HepG2 (cell line): ENCODE measurements around the gene EBF3. TPM values are rescaled to one million over a fixed set of nuclear protein-coding genes. Genes with fewer than 3 reads are reported as not detected.

Source experiments
- ATAC-seq: fragments of 200-7000 bp; cut with Tn5 transposase; 3 replicates; pipeline ENCODE4 v1.9.1; 2020; ENCODE audit warnings: mild to moderate bottlenecking, moderate library complexity
- BruUV-seq: library from RNA; stranded (reverse); fragments of 400-500 nt; replicated peaks from 2 replicates; lab custom pipeline; 2021; lab: Mats Ljungman, UMichigan
- CTCF ChIA-PET: fragments of 300-600 bp; formaldehyde crosslinking; extraction: SDS; loops from one replicate; lab custom pipeline; 2021; ENCODE audit warnings: low total read pairs, inconsistent platforms, low intra/inter-chr PET ratio; lab: Yijun Ruan, JAX
- POLR2A ChIA-PET: fragments of 350-600 bp; sonication (Branson Sonifier 250); formaldehyde crosslinking; loops from one replicate; lab custom pipeline; 2020; ENCODE audit warnings: antibody characterized with exemption, inconsistent platforms; lab: Yijun Ruan, JAX
- DNase-seq: peaks from one replicate; pipeline ENCODE4 v3.0.0-alpha.2; 2015; ENCODE audit warnings: low spot score
- FAIRE-seq: peaks from 3 replicates; lab custom pipeline; 2011; peaks lifted over from hg19 to GRCh38; lab: Jason Lieb, UNC
- H2AFZ ChIP-seq: one replicate; pipeline ENCODE4 v1.6.1; 2011; ENCODE audit warnings: low read length, inconsistent platforms
- H3K27ac ChIP-seq: fragments of 300-600 bp; 3 replicates; pipeline ENCODE4 v1.8.0; 2011; ENCODE audit warnings: mixed run types, mild to moderate bottlenecking, mixed read lengths, low read length, inconsistent platforms; ENCODE audit not compliant: insufficient read depth; ENCODE audit errors: extremely low read length
- H3K27me3 ChIP-seq, 2 experiments: fragments of 200-600 bp in 1 of 2; 2 replicates in 1 of 2; 3 replicates in 1 of 2; pipeline versions ENCODE4 v1.6.0 to v1.8.0; 2011; ENCODE audit warnings: low read length in 2 of 2, mild to moderate bottlenecking in 2 of 2, moderate library complexity in 2 of 2, inconsistent platforms in 1 of 2; ENCODE audit not compliant: insufficient read depth in 2 of 2, control insufficient read depth in 1 of 2
- H3K36me3 ChIP-seq, 2 experiments: fragments of 200-600 bp in 1 of 2; replicated peaks in 1 of 2; 2 replicates in 1 of 2; 3 replicates in 1 of 2; pipeline versions ENCODE4 v1.5.1 to v1.8.0; 2011; ENCODE audit warnings: low read length in 2 of 2, inconsistent platforms in 1 of 2; ENCODE audit not compliant: insufficient read depth in 2 of 2, control insufficient read depth in 1 of 2
- H3K4me1 ChIP-seq: 2 replicates; pipeline ENCODE4 v1.5.1; 2012; ENCODE audit warnings: low read length, inconsistent platforms; ENCODE audit not compliant: insufficient read depth
- H3K4me2 ChIP-seq: 2 replicates; pipeline ENCODE4 v1.6.0; 2011; ENCODE audit warnings: low read depth, low read length, inconsistent platforms
- H3K4me3 ChIP-seq, 3 experiments: fragments of 200-600 bp in 1 of 3; sonication (generic), shearing (Covaris generic) in 1 of 3; replicated peaks in 1 of 3; 2 replicates each; pipeline ENCODE4 v1.5.1; 2011 to 2016; ENCODE audit warnings: low read length in 3 of 3, inconsistent platforms in 2 of 3, low read depth in 2 of 3, mild to moderate bottlenecking in 2 of 3, control low read depth in 1 of 3, mixed read lengths in 1 of 3; ENCODE audit not compliant: insufficient read depth in 1 of 3
- H3K79me2 ChIP-seq: one replicate; pipeline ENCODE4 v1.6.1; 2011; ENCODE audit warnings: low read length, inconsistent platforms; ENCODE audit not compliant: insufficient read depth
- H3K9ac ChIP-seq: 2 replicates; pipeline ENCODE4 v1.6.0; 2011; ENCODE audit warnings: mild to moderate bottlenecking, low read depth, low read length, inconsistent platforms; ENCODE audit not compliant: insufficient read depth
- H3K9me3 ChIP-seq: 2 replicates; pipeline ENCODE4 v1.5.1; 2012; ENCODE audit warnings: mild to moderate bottlenecking, low read length
- H4K20me1 ChIP-seq: 2 replicates; pipeline ENCODE4 v1.6.0; 2011; ENCODE audit warnings: inconsistent platforms, mild to moderate bottlenecking, low read length, moderate library complexity; ENCODE audit not compliant: insufficient read depth
- CTCF ChIP-seq: sonication (generic); formaldehyde crosslinking; IDR thresholded peaks from 2 replicates; pipeline ENCODE4 v1.5.0; 2020; ENCODE audit warnings: mild to moderate bottlenecking, missing genetic modification reagents, moderate library complexity
- JUNB ChIP-seq: sonication (generic); formaldehyde crosslinking; IDR thresholded peaks from 2 replicates; pipeline ENCODE4 v1.8.0; 2022; ENCODE audit warnings: missing genetic modification reagents, mild to moderate bottlenecking, borderline replicate concordance
- MAZ ChIP-seq, 2 experiments: sonication (generic) in 1 of 2; formaldehyde crosslinking in 1 of 2; IDR thresholded peaks; 2 replicates each; pipeline versions ENCODE4 v1.5.0 to v1.6.1; 2012 to 2020; ENCODE audit warnings: low read depth in 2 of 2, mild to moderate bottlenecking in 2 of 2, borderline replicate concordance in 1 of 2, improper control_type of control experiment in 1 of 2, low read length in 1 of 2, missing genetic modification reagents in 1 of 2, moderate library complexity in 1 of 2
- MTF1 ChIP-seq: sonication (generic); formaldehyde crosslinking; IDR thresholded peaks from 2 replicates; pipeline ENCODE4 v1.5.0; 2020; ENCODE audit warnings: missing genetic modification reagents
- SRSF9 ChIP-seq: fragments of 200-400 bp; formaldehyde crosslinking; IDR thresholded peaks from 2 replicates; pipeline ENCODE4 v1.6.1; 2018; ENCODE audit warnings: borderline replicate concordance, mild to moderate bottlenecking, low read depth, low read length; ENCODE audit not compliant: insufficient read depth, poor library complexity, severe bottlenecking
- STAT5B ChIP-seq: sonication (generic); formaldehyde crosslinking; IDR thresholded peaks from 2 replicates; pipeline ENCODE4 v1.4.0; 2020; ENCODE audit warnings: missing genetic modification reagents
- ZFP1 ChIP-seq: IDR thresholded peaks from 2 replicates; pipeline ENCODE4 v1.6.1; 2016
- ZNF136 ChIP-seq: sonication (generic); formaldehyde crosslinking; IDR thresholded peaks from 2 replicates; pipeline ENCODE4 v1.8.1; 2022; ENCODE audit warnings: low read depth, mild to moderate bottlenecking, moderate library complexity, missing genetic modification reagents
- ZNF282 ChIP-seq: fragments of 450-650 bp; IDR thresholded peaks from 2 replicates; pipeline ENCODE4 v1.6.1; 2018; ENCODE audit not compliant: partially characterized antibody
- ZNF740 ChIP-seq: sonication (generic); formaldehyde crosslinking; IDR thresholded peaks from 2 replicates; pipeline ENCODE4 v1.4.0; 2020; ENCODE audit warnings: missing genetic modification reagents
- ZZZ3 ChIP-seq: sonication (generic); formaldehyde crosslinking; IDR thresholded peaks from 2 replicates; pipeline ENCODE4 v1.4.0; 2020; ENCODE audit warnings: missing genetic modification reagents, mild to moderate bottlenecking, borderline replicate concordance
- WGBS: methylation state at CpG from one replicate; pipeline ENCODE4 v1.1.6; 2017; ENCODE audit warnings: low lambda C conversion rate; 5-methylcytosine and 5-hydroxymethylcytosine counted together
- in situ Hi-C: cut with HindIII; loops from 2 replicates; pipeline ENCODE4 v1.10.0; 2017; ENCODE audit warnings: low pct_unique_long_range_greater_than_20kb; ENCODE audit not compliant: extremely low pct_ligation_motif_present
- intact Hi-C: fragments of 100-400 bp; cut with micrococcal nuclease; formaldehyde crosslinking; loops from one replicate; pipeline ENCODE4 v1.10.0; 2022; ENCODE audit not compliant: unreplicated experiment
- polyA plus RNA-seq, 8 experiments: library from polyadenylated mRNA; depleted of rRNA in 3 of 8; stranded (reverse) in 7 of 8; unstranded in 1 of 8; fragments of >200 nt; fragmentation: Illumina TruSeq in 4 of 8; extraction: Trizol in 4 of 8; gene quantifications; 2 replicates each; pipeline versions ENCODE4 v1.2.1 to v1.2.3, GENCODE V29; 2011 to 2016; ENCODE audit warnings: low read depth in 4 of 8, missing spikeins in 1 of 8, mixed read lengths in 1 of 8; ENCODE audit not compliant: insufficient read depth in 1 of 8
- total RNA-seq, 5 experiments: library from RNA; depleted of rRNA; stranded (reverse); fragments of >200 nt; fragmentation: Illumina TruSeq; extraction: Trizol; gene quantifications; 2 replicates each; pipeline ENCODE4 v1.2.3, GENCODE V29; 2016; ENCODE audit warnings: low read depth in 1 of 5
- TF ChIP-seq, protein P1 (sequence below): sonication (generic); formaldehyde crosslinking; IDR thresholded peaks from 2 replicates; pipeline ENCODE4 v1.4.0; 2020; ENCODE audit warnings: mild to moderate bottlenecking, missing genetic modification reagents
- TF ChIP-seq, protein P2 (sequence below): sonication (generic); formaldehyde crosslinking; IDR thresholded peaks from 2 replicates; pipeline ENCODE4 v1.8.0; 2022; ENCODE audit warnings: mild to moderate bottlenecking, missing genetic modification reagents, moderate library complexity

EBF3 gene
- total and polyA plus RNA-seq, 2 of the 13 experiments (the other 11 are each of a cell fraction or from before 2014, with no cell fraction given) = not detected

DNA sequence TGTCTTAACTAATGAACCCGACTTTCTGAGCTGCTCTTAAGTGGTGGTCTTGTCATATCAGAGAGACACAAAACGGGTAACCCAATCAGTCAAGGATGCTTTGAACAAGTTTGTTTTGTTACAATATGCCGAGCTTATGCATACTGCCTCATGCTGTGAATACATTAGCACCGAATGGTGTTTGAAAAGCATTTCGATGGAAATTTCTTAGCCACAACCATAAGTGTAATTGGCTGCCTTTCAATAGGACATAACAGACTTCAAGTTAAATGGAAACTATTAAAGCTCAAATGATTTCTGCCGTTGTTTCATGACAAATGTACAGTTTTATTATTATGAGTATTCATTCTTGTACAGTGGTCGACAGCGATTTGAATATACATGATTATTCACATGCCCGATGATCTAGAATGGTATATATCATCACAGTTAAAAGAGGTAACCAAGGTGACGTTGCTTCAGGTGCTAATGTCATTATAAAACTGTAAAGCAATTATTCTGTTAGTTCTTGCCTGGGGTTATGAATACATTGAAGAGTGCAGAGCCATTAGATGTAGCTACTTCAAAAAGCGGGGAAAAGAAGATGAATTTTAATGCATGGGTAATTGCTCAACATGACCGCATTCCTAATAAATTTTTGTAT, 118.8 kb downstream of the EBF3 start (continued):
- no peak for TF ChIP-seq ZNF136 (CRISPR knock-in tag)
- no peak for TF ChIP-seq SRSF9
- TF ChIP-seq ZZZ3 (CRISPR knock-in tag) = no peak
- no peak for TF ChIP-seq MAZ (IDR thresholded peaks at IDR 0.05; ENCODE audit: borderline replicate concordance, low read depth, low read length)
- no peak for TF ChIP-seq MAZ (CRISPR knock-in tag; IDR thresholded peaks at IDR 0.05; ENCODE audit: low read depth)
- TF ChIP-seq, protein P1, sequence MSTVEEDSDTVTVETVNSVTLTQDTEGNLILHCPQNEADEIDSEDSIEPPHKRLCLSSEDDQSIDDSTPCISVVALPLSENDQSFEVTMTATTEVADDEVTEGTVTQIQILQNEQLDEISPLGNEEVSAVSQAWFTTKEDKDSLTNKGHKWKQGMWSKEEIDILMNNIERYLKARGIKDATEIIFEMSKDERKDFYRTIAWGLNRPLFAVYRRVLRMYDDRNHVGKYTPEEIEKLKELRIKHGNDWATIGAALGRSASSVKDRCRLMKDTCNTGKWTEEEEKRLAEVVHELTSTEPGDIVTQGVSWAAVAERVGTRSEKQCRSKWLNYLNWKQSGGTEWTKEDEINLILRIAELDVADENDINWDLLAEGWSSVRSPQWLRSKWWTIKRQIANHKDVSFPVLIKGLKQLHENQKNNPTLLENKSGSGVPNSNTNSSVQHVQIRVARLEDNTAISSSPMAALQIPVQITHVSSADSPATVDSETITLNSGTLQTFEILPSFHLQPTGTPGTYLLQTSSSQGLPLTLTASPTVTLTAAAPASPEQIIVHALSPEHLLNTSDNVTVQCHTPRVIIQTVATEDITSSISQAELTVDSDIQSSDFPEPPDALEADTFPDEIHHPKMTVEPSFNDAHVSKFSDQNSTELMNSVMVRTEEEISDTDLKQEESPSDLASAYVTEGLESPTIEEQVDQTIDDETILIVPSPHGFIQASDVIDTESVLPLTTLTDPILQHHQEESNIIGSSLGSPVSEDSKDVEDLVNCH (CRISPR knock-in tag) = no peak
- no peak for TF ChIP-seq JUNB (CRISPR knock-in tag)
- no peak for TF ChIP-seq STAT5B (CRISPR knock-in tag)

DNA sequence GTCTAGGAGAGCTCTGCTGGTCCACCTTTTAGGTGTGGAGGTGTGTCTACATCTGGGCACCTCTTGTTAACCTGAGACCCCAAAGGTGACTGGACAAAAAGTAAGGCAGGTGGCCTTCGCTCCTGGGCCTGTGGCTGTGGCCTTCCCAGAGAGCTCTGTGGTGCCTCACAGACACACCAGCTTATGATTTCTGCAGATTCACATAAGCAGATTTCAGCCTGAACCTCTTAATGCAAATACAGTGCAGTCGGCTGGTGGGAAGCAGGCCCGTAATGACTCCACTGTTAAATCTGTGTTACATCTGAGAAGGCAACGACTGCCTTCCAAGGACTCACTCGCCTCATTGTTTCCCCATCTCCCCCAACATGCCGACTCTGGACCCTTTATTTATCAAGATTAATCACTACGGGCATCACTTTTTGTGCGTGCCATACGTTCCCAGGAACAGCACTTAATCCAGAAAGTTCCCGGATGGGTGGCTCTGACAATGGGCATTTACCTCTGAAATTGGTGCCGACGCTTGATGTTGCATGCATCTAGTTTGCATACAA, 119.8 kb downstream of the EBF3 start:
- DNase-seq (no peak), FAIRE-seq (no peak), ATAC-seq (no peak)
- H2AFZ ChIP-seq = no peak overlapping the region
- H3K9ac ChIP-seq = no peak overlapping the region
- H3K27ac ChIP-seq = no peak overlapping the region
- in situ Hi-C loops = no loop called here
- H3K36me3 ChIP-seq = no peaks in the 10 kb centered on the region
- ChIA-PET POLR2A (no interaction called here), CTCF (no interaction called here)
- no peaks in the 10 kb centered on the region for H4K20me1 ChIP-seq
- H3K79me2 ChIP-seq = no peaks in the 10 kb centered on the region
- no peaks in the 10 kb centered on the region for H3K4me1 ChIP-seq
- H3K4me2 ChIP-seq = no peak overlapping the region
- intact Hi-C loops = no loop called here
- no peaks in the 10 kb centered on the region for H3K9me3 ChIP-seq
- 72% methylated on average over 11 of the region's 12 CpGs for WGBS
- H3K27me3 ChIP-seq = peaks cover 2 to 23% of the 10 kb centered on the region in 2 experiments; a peak in 4 of 5 replicates
- no peak overlapping the region for H3K4me3 ChIP-seq
- no TSS peak for BruUV-seq
- TF ChIP-seq ZNF740 (CRISPR knock-in tag) = no peak
- TF ChIP-seq CTCF (CRISPR knock-in tag) = no peak
- TF ChIP-seq ZFP1 (CRISPR knock-in tag) = no peak
- TF ChIP-seq, protein P2, sequence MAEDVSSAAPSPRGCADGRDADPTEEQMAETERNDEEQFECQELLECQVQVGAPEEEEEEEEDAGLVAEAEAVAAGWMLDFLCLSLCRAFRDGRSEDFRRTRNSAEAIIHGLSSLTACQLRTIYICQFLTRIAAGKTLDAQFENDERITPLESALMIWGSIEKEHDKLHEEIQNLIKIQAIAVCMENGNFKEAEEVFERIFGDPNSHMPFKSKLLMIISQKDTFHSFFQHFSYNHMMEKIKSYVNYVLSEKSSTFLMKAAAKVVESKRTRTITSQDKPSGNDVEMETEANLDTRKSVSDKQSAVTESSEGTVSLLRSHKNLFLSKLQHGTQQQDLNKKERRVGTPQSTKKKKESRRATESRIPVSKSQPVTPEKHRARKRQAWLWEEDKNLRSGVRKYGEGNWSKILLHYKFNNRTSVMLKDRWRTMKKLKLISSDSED (CRISPR knock-in tag) = no peak
- TF ChIP-seq ZNF282 = no peak
- no peak for TF ChIP-seq MTF1 (CRISPR knock-in tag)
